GM21786 (cell line): ENCODE data around the gene TIGD1.

Experiments used
- ATAC-seq: cut with Tn5 transposase; IDR thresholded peaks from one replicate; pipeline ENCODE4 v1.9.1; 2021; ENCODE audit not compliant: unreplicated experiment

TIGD1 gene

GRCh38 chr2:232550354-232551249, at the start of gene TIGD1, which contains the start of gene EIF4E2:
Gene TIGD1 (minus strand): TSS chr2:232550557. CDS start chr2:232549882, 675 bp downstream.
Gene EIF4E2 (plus strand): TSS chr2:232550689. CDS start chr2:232550725, 36 bp downstream.
- peak; percentile 95 for ATAC-seq

GRCh38 chr2:232598293-232598692, 47.9 kb upstream of the TIGD1 start:
- ATAC-seq: no peak

- ATAC-seq: no peak
These were observed 47.2 kb upstream of the TIGD1 start for GRCh38 chr2:232597362-232598079.

- no peak for ATAC-seq
These were observed 43.6 kb upstream of the TIGD1 start for GRCh38 chr2:232593982-232594381.

GRCh38 chr2:232592772-232593395, 42.5 kb upstream of the TIGD1 start:
- no peak for ATAC-seq

GRCh38 chr2:232588680-232589585, 38.6 kb upstream of the TIGD1 start:
- ATAC-seq: no peak

GRCh38 chr2:232588031-232588430, 37.7 kb upstream of the TIGD1 start:
- ATAC-seq: no peak

GRCh38 chr2:232587512-232587911, 37.2 kb upstream of the TIGD1 start:
- no peak for ATAC-seq

- ATAC-seq: no peak
These were observed 36.7 kb upstream of the TIGD1 start for GRCh38 chr2:232586943-232587505.

- ATAC-seq: no peak
These were observed 33.9 kb upstream of the TIGD1 start for GRCh38 chr2:232584238-232584637.

- ATAC-seq: no peak
These were observed 31.4 kb upstream of the TIGD1 start for GRCh38 chr2:232581725-232582124.

- no peak for ATAC-seq
These were observed 30.3 kb upstream of the TIGD1 start for GRCh38 chr2:232580648-232580981.

GRCh38 chr2:232578626-232579025, 28.3 kb upstream of the TIGD1 start:
- no peak for ATAC-seq

GRCh38 chr2:232577841-232578240, 27.5 kb upstream of the TIGD1 start:
- ATAC-seq: no peak

- ATAC-seq: no peak
These were observed 26.6 kb upstream of the TIGD1 start for GRCh38 chr2:232576995-232577394.

- no peak for ATAC-seq
These were observed 25.0 kb upstream of the TIGD1 start for GRCh38 chr2:232575404-232575746.

GRCh38 chr2:232574674-232575403, 24.5 kb upstream of the TIGD1 start:
- no peak for ATAC-seq

GRCh38 chr2:232573771-232574435, 23.5 kb upstream of the TIGD1 start:
- ATAC-seq: no peak

GRCh38 chr2:232573042-232573441, 22.7 kb upstream of the TIGD1 start:
- no peak for ATAC-seq
